Liver (tissue), 9 donors: Measurements from ENCODE around the gene RING1. TPM values are rescaled to one million over a fixed set of nuclear protein-coding genes. Genes with fewer than 3 reads are reported as not detected.

Experiments used
- DNase-seq: peaks from one replicate; pipeline ENCODE4 v3.0.0-alpha.2; 2017; ENCODE audit warnings: low spot score
- H3K27ac ChIP-seq, 2 donors: one replicate each; pipeline ENCODE4 v1.7.0; 2013; ENCODE audit warnings: inconsistent platforms in 2 of 2, low read length in 2 of 2, control low read depth in 1 of 2, low read depth in 1 of 2, mild to moderate bottlenecking in 1 of 2
- H3K27me3 ChIP-seq, 4 donors: one replicate each; pipeline versions ENCODE4 v1.6.1 to v1.7.0; 2013; ENCODE audit warnings: low read length in 3 of 4, inconsistent platforms in 1 of 4, mild to moderate bottlenecking in 1 of 4, moderate library complexity in 1 of 4; ENCODE audit not compliant: control insufficient read depth in 4 of 4, insufficient read depth in 4 of 4
- H3K36me3 ChIP-seq, 4 donors: one replicate each; pipeline versions ENCODE4 v1.6.1 to v1.7.0; 2013; ENCODE audit warnings: low read length in 3 of 4, mild to moderate bottlenecking in 3 of 4, low read depth in 1 of 4, moderate library complexity in 1 of 4; ENCODE audit not compliant: control insufficient read depth in 4 of 4, insufficient read depth in 3 of 4
- H3K4me1 ChIP-seq, 4 donors: one replicate each; pipeline versions ENCODE4 v1.6.1 to v1.7.0; 2013; ENCODE audit warnings: low read length in 3 of 4, mild to moderate bottlenecking in 3 of 4, moderate library complexity in 1 of 4; ENCODE audit not compliant: control insufficient read depth in 4 of 4, insufficient read depth in 4 of 4
- H3K4me3 ChIP-seq, 3 donors: one replicate each; pipeline versions ENCODE4 v1.6.1 to v1.7.0; 2013; ENCODE audit warnings: low read length in 3 of 3, control low read depth in 1 of 3, low read depth in 1 of 3, mild to moderate bottlenecking in 1 of 3
- H3K9ac ChIP-seq, 2 donors: one replicate each; pipeline ENCODE4 v1.7.0; 2013; ENCODE audit warnings: low read length in 2 of 2, mild to moderate bottlenecking in 2 of 2, moderate library complexity in 2 of 2, control low read depth in 1 of 2, low read depth in 1 of 2
- H3K9me3 ChIP-seq, 4 donors: one replicate each; pipeline versions ENCODE4 v1.6.1 to v1.7.0; 2013; ENCODE audit warnings: low read length in 3 of 4; ENCODE audit not compliant: control insufficient read depth in 4 of 4
- EGR1 ChIP-seq, 2 donors: IDR thresholded peaks; 2 replicates each; pipeline ENCODE4 v1.6.1; 2016 to 2018; ENCODE audit warnings: antibody characterized with exemption in 2 of 2, low read depth in 2 of 2
- FOXA1 ChIP-seq: IDR thresholded peaks from 2 replicates; pipeline ENCODE4 v1.6.1; 2016; ENCODE audit warnings: antibody characterized with exemption
- HNF4A ChIP-seq, 2 donors: conservative IDR thresholded peaks; 2 replicates each; pipeline ENCODE4 v1.6.1; 2016; ENCODE audit warnings: antibody characterized with exemption in 2 of 2, mild to moderate bottlenecking in 2 of 2
- JUND ChIP-seq, 2 donors: IDR thresholded peaks; 2 replicates each; pipeline ENCODE4 v1.6.1; 2016; ENCODE audit warnings: antibody characterized with exemption in 2 of 2
- NR2F2 ChIP-seq: IDR thresholded peaks from 2 replicates; pipeline ENCODE4 v1.6.1; 2016; ENCODE audit warnings: antibody characterized with exemption
- RAD21 ChIP-seq, 2 donors: IDR thresholded peaks; 2 replicates each; pipeline ENCODE4 v1.6.1; 2016; ENCODE audit warnings: antibody characterized with exemption in 2 of 2, mild to moderate bottlenecking in 2 of 2
- RXRA ChIP-seq, 2 donors: IDR thresholded peaks; 2 replicates each; pipeline ENCODE4 v1.6.1; 2017 to 2018; ENCODE audit warnings: antibody characterized with exemption in 2 of 2, mild to moderate bottlenecking in 1 of 2
- SP1 ChIP-seq: IDR thresholded peaks from 2 replicates; pipeline ENCODE4 v1.6.1; 2018; ENCODE audit warnings: antibody characterized with exemption, mild to moderate bottlenecking
- TAF1 ChIP-seq: conservative IDR thresholded peaks from 2 replicates; pipeline ENCODE4 v1.6.1; 2016; ENCODE audit warnings: antibody characterized with exemption, mild to moderate bottlenecking
- YY1 ChIP-seq: IDR thresholded peaks from 2 replicates; pipeline ENCODE4 v1.6.1; 2016; ENCODE audit warnings: antibody characterized with exemption, mild to moderate bottlenecking
- WGBS: extraction: QIAGEN DNeasy Blood & Tissue Kit; methylation state at CpG from one replicate; pipeline ENCODE4 v1.1.7; 2013; 5-methylcytosine and 5-hydroxymethylcytosine counted together
- polyA plus RNA-seq, 2 donors: library from polyadenylated mRNA; stranded (reverse) in 1 of 2; unstranded in 1 of 2; fragments of 200-250 nt in 1 of 2; fragments of >200 nt in 1 of 2; fragmentation: Nextera tagmentation in 1 of 2; extraction: Ambion mirVana in 1 of 2; gene quantifications; one replicate each; pipeline versions ENCODE4 v1.2.1 to v1.2.3, GENCODE V29; 2013 to 2015
- total RNA-seq, 2 donors: library from RNA; depleted of rRNA; stranded (reverse); fragments of >200 nt; gene quantifications; one replicate each; pipeline ENCODE4 v1.2.3, GENCODE V29; 2014
- TF ChIP-seq, protein P1 (sequence below): IDR thresholded peaks from 2 replicates; pipeline ENCODE4 v1.6.1; 2016; ENCODE audit warnings: antibody characterized with exemption
- TF ChIP-seq, protein P2 (sequence below): IDR thresholded peaks from 2 replicates; pipeline ENCODE4 v1.6.1; 2016; ENCODE audit warnings: antibody characterized with exemption, mild to moderate bottlenecking
- TF ChIP-seq, protein P3 (sequence below): IDR thresholded peaks from 2 replicates; pipeline ENCODE4 v1.6.1; 2016; ENCODE audit warnings: antibody characterized with exemption
- TF ChIP-seq, protein P4 (sequence below): IDR thresholded peaks from 2 replicates; pipeline ENCODE4 v1.6.1; 2016; ENCODE audit warnings: antibody characterized with exemption
- donor health status: healthy.
- donor health status: healthy.
- donor health status: healthy.
- donor health status: healthy.
- donor health status: healthy.

The RING1 gene
- total and polyA plus RNA-seq, 4 donors = 4.4 to 19.7 (median 14.9) TPM

GRCh38 chr6:33248932-33249731 lies 40.8 kb downstream of the RING1 start (continued):
- TF ChIP-seq, protein P1, sequence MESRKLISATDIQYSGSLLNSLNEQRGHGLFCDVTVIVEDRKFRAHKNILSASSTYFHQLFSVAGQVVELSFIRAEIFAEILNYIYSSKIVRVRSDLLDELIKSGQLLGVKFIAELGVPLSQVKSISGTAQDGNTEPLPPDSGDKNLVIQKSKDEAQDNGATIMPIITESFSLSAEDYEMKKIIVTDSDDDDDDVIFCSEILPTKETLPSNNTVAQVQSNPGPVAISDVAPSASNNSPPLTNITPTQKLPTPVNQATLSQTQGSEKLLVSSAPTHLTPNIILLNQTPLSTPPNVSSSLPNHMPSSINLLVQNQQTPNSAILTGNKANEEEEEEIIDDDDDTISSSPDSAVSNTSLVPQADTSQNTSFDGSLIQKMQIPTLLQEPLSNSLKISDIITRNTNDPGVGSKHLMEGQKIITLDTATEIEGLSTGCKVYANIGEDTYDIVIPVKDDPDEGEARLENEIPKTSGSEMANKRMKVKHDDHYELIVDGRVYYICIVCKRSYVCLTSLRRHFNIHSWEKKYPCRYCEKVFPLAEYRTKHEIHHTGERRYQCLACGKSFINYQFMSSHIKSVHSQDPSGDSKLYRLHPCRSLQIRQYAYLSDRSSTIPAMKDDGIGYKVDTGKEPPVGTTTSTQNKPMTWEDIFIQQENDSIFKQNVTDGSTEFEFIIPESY = peak; percentile 54
- peak; percentile 89 to 95 for TF ChIP-seq HNF4A (conservative IDR thresholded peaks at IDR 0.05)
- peak; percentile 99 for TF ChIP-seq SP1
- TF ChIP-seq, protein P2, sequence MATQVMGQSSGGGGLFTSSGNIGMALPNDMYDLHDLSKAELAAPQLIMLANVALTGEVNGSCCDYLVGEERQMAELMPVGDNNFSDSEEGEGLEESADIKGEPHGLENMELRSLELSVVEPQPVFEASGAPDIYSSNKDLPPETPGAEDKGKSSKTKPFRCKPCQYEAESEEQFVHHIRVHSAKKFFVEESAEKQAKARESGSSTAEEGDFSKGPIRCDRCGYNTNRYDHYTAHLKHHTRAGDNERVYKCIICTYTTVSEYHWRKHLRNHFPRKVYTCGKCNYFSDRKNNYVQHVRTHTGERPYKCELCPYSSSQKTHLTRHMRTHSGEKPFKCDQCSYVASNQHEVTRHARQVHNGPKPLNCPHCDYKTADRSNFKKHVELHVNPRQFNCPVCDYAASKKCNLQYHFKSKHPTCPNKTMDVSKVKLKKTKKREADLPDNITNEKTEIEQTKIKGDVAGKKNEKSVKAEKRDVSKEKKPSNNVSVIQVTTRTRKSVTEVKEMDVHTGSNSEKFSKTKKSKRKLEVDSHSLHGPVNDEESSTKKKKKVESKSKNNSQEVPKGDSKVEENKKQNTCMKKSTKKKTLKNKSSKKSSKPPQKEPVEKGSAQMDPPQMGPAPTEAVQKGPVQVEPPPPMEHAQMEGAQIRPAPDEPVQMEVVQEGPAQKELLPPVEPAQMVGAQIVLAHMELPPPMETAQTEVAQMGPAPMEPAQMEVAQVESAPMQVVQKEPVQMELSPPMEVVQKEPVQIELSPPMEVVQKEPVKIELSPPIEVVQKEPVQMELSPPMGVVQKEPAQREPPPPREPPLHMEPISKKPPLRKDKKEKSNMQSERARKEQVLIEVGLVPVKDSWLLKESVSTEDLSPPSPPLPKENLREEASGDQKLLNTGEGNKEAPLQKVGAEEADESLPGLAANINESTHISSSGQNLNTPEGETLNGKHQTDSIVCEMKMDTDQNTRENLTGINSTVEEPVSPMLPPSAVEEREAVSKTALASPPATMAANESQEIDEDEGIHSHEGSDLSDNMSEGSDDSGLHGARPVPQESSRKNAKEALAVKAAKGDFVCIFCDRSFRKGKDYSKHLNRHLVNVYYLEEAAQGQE = peak; percentile 82
- TF ChIP-seq, protein P3, sequence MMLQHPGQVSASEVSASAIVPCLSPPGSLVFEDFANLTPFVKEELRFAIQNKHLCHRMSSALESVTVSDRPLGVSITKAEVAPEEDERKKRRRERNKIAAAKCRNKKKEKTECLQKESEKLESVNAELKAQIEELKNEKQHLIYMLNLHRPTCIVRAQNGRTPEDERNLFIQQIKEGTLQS = no peak

- no peak for DNase-seq
These were observed 41.7 kb downstream of the RING1 start for GRCh38 chr6:33249732-33250630.

GRCh38 chr6:33250731-33251130 lies 42.4 kb downstream of the RING1 start:
- Histone ChIP-seq H3K27ac (no peak overlapping the region), H3K4me3 (no peak overlapping the region), H3K9ac (no peak overlapping the region), H3K4me1 (peaks cover 2 to 29% (median 23%) of the 10 kb centered on the region in 4 donors), H3K27me3 (no peaks in the 10 kb centered on the region), H3K36me3 (peaks cover 0 to 6% (median 3%) of the 10 kb centered on the region in 4 donors), H3K9me3 (no peaks in the 10 kb centered on the region)
- no peak for DNase-seq
- 94% methylated on average over 13 of the region's 13 CpGs for WGBS
- TF ChIP-seq NR2F2 (no peak), JUND (IDR thresholded peaks at IDR 0.05) (no peak), EGR1 (IDR thresholded peaks at IDR 0.05; ENCODE audit: low read depth in 2 of 2) (no peak), FOXA1 (no peak), RXRA (IDR thresholded peaks at IDR 0.05) (no peak), SP1 (no peak), YY1 (no peak)
- TF ChIP-seq, protein P4, sequence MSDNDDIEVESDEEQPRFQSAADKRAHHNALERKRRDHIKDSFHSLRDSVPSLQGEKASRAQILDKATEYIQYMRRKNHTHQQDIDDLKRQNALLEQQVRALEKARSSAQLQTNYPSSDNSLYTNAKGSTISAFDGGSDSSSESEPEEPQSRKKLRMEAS = no peak

More at GRCh38 chr6:33249732-33250630, 41.7 kb downstream of the RING1 start:
- peak overlapping the region; percentile 88 to 92 for H3K27ac ChIP-seq
- 20% methylated on average over 15 of the region's 15 CpGs for WGBS
- H3K36me3 ChIP-seq = peaks cover 0 to 6% (median 1%) of the 10 kb centered on the region in 4 donors
- peaks cover 2 to 29% (median 23%) of the 10 kb centered on the region in 4 donors for H3K4me1 ChIP-seq
- TF ChIP-seq FOXA1 = no peak
- no peak for TF ChIP-seq RAD21 (IDR thresholded peaks at IDR 0.05)
- peak; percentile 1 for TF ChIP-seq TAF1
- no peak for TF ChIP-seq JUND (IDR thresholded peaks at IDR 0.05)
- TF ChIP-seq, protein P4 = no peak
- H3K9me3 ChIP-seq = no peaks in the 10 kb centered on the region
- H3K4me3 ChIP-seq = peak overlapping the region; percentile 55 to 76 (median 67)
- no peaks in the 10 kb centered on the region for H3K27me3 ChIP-seq
- H3K9ac ChIP-seq = peak overlapping the region; percentile 40 to 79
